Skin of body (tissue), 2 donors: Measurements from ENCODE around the gene AHRR. TPM values are rescaled to one million over a fixed set of nuclear protein-coding genes. Genes with fewer than 3 reads are reported as not detected.
"Not testable (repeated sequence)": the region's sequence is repeated elsewhere in the genome, so short reads cannot be mapped to it uniquely, and the experiment has no call there.

Experiments
- DNase-seq: peaks from one replicate; lab custom pipeline; 2025; lab: John Stamatoyannopoulos, UW
- total RNA-seq: library from RNA; depleted of rRNA; stranded (reverse); fragments of >200 nt; gene quantifications from one replicate; pipeline ENCODE4 v1.2.3, GENCODE V29; 2014

AHRR gene
- total RNA-seq, 1 donor from 2014 or later = 11.9 TPM

DNA sequence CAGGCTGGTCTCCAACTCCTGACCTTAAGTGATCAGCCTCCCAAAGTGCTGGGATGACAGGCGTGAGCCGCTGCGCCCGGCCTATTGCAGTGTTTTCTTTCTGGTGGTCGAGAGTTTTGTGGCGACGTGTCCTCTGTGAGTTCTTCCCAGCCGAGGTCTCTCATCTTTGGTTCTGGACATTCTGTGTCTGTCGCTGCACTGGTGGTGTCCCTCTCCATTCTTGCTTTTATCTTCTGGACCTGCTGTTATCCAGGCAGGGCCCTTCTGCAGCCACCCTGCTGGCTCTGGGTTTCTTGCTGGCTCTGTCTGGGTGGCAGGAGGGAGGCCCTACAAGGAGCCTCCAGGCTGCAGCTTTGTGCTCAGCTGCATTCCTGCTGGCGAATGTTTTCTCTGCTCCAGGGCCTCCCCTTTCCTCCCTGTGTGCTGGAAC, 72.3 kb downstream of the AHRR start:
- peak; percentile 31 for DNase-seq

DNA sequence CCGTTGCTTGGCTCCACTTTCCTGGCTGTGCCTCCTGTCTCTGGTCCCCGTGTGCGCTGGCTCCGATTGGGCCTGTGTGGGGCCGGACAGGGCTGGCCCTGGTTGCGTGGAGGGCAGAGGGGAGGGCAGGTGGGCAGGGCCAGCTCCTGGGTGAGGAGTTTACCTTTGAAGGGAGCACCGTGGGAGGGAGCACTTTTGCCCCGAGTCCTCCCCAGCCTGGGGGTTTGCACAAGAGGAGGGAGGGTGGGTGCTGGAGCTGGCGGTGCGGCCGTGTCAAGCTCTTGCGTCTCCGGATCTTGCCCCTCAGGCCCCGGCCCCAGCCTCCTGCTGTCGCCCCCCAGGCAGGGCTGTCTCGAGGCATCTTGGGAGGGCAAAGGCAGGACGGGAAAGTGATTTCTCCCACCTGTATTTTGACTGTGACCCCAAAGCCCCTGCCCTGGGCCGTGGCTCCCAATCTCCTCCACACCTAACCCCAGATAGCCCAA, 73.2 kb downstream of the AHRR start:
- DNase-seq = no peak

DNA sequence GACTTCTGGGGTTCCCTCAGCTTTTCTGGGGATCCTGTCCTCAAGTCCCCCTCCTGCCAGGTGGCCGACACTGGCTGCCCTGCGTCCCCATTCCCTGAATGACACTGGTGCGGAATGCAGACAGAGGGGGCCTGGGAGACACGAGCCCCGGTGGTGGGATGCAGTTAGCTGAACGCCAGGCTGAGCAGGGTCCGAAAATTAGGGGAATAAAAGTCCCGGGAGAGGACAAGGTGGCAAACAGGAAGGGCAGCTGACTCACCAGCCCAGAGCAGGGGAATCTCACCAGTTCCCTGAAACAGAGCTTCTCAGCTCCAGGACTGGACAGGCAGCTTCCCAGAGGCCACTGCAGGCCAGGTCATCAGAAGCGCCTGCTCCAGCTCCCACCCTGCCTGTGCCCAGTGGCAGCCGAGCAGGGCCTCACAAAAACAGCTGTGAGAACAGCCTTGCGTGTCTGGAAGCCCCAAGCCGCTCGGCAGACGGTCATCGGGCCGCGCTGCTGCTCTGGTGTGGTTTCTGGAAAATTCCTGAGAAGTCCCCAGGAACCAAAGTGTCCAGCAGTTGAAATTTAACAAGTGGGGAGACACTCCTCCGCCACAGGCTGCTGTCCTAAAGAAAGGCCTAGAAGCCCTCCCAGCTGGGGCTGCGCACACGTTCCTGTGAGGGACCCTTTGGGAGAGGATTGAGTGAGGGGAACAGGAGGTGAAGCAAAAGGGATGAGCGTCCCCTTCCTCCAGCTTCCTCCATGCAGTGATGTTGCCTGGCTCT, 73.8 kb downstream of the AHRR start:
- no peak for DNase-seq

DNA sequence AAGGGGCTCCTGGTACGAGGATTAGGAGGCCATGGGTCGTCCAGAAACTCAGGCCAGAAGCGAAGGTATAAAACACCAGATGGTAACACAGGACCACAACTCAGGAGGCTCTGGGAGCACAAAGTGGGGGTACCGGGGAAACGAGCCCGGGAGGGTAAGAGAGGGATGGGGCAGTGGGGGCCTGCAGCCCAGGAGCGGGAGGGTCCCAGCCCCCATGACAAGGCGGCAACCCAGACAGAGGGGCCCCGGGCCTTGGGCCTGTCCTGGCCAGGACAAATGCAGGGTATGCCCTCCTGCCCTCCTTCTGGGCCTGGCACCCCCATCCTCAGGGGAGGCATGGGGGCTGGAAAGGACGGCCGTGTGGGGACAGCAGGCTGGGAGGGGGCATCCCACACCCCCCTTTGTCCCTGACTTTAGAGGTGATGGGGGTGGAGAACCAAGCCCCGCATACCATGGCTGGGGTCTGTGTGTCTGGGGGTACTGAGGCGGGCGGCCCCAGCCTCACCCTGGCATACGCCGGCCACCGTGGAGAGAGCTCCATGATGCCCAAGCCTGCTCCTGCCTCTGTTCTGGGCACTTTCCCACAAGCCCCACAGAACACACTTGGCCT, 74.5 kb downstream of the AHRR start:
- no peak for DNase-seq

DNA sequence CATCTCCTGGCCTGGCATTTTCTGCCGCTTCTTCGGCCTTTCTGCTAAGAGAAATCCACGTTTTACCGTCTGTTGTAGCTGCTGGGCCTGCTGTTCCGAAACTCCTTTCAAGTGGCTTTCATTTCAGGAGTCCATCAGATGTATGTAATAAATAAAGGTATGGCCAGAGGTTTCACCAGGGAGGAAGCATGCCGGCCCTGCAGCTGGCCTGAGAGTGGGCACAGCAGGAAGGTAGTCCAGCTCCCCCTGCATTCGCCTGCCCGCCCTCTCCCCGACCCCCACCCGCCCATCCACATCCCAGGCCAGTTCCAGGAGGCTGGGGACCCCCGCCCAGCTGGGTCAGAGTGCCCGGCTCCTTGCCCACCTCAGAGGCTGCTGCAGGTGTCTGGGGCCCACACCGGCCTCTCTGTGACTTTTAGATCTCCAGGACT, 75.0 kb downstream of the AHRR start:
- DNase-seq = no peak

DNA sequence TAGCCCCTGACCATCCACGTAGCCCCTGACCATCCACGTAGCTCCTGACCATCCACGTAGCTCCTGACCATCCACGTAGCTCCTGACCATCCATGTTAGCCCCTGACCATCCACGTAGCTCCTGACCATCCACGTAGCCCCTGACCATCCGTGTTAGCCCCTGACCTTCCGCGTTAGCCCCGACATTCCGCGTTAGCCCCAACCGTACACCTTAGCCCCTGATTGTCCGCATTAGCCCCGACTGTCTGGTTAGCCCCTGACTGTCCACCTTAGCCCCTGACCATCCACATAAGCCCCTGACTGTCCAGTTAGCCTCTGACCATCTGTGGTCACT, 76.6 kb downstream of the AHRR start:
- not testable (repeated sequence) for DNase-seq

DNA sequence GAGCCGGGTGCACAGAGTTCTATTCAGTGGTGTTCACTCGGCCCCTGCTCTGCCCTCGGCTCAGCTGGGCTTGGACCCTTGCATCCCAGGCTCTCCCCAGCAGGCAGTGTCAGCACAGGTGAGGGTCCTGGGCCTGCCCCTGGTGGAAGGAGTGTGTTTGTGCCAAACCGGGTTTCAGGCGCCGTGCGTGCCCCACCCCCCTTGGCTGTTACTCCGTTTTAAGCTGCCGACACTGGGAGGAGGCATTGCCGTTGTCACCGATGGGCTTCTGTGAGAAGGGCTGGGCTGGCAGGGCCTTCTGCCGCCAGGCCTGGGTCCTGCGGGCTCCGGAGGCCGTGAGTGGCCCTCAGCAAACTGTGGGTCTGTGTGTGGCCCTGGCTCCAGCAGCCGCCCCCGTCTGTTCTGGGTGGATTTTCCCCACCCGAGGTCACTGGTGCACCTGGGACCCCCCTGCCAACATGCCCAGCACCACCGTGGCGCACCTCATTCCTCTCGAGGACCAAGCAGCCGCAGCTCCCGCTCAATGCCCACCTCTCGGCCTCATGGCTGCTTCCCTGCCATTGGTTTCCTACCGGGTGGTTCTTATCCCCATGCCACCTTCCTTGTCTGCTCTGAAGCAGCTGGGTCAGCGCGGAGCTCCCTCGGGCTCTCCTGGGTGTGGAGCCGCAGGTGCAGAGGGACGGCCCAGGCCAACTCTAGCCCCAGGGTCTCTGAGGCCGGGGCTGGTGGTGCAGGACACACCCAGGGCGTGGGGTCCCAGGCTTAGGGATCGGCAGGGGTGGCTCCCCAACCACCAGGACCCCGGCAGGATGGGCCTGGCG, 77.2 kb downstream of the AHRR start:
- no peak for DNase-seq

DNA sequence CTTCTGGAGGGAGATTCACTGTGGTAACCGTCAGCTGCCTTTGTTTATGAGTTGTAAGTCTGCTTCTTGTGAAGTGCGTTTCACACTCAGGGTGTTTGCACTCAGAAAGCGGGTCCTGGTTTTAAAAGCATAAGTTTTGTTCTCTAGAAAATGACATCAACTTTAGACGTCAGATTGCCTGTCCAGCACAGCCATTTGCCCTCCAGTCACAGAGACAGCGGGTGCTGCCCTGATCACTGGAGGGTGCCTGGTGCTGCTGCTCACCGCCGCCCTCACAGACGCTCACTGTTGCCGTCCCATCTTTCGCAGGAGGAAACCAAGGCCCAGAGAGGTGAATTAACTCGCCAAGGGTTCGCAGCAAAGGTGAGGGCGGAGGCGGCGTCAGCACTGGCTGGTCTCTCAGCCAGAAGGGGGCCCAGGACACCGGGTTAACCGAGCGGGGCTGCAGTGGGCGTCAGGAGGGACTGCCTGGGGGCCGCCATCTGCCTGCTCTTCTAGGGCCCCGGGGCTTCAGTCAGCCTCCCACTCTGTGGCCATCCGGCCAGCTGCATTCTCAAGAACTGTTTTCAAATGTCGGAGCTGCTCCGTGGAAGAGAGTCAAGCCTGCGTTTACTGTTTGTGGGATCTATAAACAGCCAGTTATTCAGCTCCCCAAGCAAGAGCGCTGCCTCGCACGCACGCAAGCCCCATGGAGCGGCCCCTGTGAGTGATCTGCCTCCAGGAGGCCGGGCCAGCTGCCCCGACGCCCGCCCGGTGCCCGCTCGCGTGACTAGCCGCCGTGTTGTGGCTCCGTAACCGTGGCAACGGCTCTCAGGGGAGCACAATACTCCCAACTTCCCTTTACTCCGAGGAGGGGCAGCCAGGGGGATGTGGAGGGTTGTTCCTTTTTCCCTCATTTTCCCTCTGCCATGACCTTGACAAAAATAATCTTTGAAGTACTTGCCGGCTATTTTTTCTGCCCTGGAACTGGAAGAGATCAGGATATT, 78.1 kb downstream of the AHRR start:
- peak; percentile 94 for DNase-seq

DNA sequence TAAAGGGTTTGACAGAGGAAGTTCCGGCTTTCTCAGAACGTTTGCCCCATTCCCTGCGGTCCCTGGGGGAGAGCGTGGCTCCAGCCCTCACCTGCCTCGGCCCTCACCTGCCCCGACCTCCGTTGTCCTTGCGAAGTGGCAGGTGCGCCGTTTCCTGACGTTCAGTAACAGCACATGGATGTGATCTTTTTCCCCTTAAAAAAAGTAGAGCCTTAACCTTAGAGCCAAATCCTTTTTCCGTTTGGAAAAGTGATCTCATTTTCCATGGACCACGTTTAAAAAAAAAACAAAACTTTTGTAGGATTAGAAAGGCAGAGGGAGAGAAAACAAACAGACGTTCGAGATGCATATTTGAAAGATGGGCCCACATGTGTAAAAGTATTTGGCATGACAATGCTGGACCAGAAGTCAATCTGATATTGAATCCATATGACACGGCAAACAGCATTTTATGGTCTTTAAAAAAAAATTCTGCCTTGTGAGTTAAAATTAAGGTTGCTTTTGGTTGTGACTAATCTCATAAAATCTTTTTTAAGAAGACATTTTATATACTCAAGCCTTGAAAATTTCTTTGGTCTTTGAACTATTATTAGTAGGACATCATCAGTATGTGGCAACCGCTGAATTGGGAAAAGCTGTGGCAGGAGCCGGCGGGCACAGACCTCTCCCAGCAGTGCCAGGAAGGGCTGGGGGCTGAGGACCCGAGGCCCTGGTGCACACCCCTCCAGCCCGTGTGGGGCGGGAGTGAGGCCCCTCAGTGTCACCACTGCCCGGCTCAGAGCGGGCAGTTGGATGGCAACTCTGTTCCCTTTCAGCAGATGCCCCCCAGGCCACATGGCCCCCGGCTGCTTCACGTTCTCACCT, 79.0 kb downstream of the AHRR start:
- DNase-seq = peak; percentile 97

DNA sequence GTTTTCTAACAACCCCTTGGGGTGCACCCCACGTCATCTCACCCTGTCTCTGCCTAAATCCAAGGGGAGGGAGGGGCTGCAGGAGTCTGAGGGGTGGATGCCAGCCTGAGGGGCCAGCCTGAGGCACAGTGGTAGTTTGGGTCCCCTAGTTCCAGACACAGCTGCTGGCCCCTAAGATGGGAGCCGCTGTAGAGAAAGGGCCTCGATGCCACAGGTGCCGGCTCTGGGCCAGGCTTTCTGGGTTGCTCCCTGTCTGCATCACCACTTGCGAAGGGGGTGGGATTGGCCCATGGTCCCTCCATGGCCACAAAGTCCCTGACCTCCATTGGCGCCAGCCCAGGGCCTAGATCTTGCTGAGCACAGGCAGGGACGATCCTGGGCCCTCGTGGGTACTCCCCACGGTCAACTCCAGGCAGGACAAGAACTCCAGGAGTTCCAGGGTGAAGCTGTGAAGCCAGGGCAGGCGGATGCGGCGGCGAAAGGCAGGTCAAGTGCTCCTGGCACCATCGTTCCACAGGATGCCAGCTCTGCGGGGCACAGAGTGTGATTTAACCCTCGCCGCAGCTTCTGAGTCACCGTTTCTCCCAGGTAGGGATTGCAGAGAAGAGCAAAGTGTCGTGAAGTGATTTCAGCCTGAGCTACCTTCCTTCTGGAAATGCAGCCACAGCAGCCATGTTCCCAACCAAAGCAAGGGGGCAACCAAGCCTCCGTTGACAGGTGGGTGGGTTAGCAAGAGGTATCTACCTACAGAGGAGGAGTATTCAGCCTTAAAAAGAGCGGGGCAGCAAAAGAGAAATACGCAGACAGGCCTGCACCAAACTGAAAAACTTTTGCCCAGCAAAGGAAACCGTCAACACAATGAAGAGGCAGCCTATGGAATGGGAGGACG, 79.9 kb downstream of the AHRR start:
- DNase-seq = no peak

DNA sequence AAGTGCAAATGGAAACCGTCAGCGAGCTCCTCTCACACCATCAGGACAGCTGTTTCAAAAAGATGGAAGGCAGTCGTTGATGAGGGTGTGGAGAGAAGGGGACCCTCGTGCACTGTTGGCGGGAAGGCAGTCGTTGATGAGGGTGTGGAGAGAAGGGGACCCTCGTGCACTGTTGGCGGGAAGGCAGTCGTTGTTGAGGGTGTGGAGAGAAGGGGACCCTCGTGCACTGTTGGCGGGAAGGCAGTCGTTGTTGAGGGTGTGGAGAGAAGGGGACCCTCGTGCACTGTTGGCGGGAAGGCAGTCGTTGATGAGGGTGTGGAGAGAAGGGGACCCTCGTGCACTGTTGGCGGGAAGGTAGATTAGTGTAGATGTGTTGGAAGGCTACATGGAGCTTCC, 80.7 kb downstream of the AHRR start:
- DNase-seq = not testable (repeated sequence)

DNA sequence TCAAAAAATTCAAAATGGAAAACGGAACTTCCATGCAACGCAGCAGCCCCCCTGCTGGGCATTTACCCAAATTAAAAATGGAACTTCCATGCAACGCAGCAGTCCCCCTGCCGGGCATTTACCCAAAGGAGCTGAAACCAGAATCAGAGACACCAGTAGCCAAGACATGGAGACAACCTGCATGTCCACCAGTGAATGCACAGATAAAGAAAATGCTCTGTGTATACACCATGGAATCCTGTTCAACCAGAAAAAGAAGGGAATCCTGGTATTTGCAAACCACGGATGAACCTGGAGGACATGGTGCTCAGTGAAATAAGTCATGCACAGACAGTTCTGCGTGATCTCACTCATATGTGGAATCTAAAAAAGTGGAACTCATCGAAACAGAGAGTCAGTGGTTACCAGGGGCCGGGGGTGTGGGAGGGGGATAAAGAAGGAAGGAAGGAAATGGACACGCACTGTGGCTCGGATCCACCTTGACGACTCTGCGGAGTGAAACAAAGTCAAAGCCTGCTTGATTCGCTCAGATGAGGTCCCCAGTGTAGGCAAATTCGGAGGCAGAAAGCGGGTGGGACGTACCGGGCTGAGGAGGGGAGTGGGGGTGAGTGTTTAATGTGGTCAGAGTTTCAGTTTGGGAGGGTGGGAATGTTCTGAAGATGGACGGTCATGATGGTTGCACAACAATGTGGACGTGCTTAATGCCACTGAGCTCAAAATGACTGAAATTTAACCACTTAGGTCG, 81.3 kb downstream of the AHRR start:
- no peak for DNase-seq

DNA sequence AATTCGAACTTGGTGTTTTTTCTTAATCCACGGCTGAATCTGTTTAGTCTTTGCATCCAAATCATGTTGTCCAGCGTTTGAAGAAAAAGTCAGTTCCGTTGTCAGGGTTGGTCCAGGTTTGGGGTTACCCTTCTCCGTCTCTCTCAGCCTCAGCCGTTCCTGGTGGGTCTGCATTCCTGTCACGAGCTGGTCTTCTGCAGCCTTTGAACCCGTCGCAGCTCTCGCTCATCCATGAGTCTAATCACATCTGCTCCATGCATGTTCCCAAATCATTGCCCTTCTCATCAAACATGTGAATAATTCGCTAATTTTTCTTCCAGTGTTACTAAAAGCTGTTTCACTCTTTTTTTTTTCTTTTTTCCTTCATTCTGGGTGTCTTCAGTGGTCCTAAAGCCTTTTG, 82.5 kb downstream of the AHRR start:
- DNase-seq = no peak

DNA sequence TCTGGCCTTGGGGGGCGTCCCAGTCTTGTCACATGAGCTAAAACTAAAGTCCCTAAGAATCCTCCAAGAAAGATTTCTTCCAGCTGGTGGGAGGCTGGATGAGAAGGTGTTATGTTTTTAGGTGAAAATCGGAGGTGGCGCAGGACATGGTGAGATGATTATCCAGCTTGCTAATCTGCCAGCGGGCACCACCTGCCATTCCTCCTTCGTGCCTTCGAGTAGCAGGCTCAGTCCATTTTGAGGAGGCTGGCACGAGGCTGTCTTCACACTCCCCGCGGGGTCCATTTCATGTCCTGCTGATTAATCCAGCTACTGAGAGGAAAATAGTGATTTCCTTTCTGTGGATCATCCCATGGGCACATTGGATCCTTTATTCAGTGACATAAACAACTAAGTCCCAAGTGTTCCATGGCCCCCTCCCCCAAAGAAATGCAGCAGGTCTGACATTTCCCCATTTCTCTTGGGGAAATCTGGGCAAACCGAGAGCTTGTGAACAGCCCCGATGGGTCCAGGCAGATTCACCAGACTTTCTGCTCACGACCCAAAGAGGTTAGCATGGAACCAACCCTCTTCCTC, 83.2 kb downstream of the AHRR start:
- DNase-seq = no peak

DNA sequence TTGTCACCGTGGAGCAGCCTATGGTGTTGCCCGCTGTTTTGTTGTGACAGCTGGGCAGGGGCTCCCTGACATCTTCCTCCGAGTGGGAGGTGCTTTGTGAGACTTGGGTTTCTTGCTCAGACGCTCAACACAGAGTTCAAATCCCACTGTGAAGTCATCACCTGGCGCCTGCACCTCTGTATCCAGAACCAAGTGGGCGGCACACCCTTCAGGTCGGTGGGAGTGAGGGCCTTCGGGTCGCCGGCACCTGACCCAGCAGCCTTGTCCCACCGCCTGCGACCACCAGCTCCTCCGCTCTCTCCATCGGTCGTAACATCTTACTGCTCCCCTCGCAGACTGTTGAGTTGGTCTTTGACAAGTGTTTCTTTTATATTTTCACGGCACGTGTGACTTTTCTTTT, 83.9 kb downstream of the AHRR start:
- DNase-seq = no peak

DNA sequence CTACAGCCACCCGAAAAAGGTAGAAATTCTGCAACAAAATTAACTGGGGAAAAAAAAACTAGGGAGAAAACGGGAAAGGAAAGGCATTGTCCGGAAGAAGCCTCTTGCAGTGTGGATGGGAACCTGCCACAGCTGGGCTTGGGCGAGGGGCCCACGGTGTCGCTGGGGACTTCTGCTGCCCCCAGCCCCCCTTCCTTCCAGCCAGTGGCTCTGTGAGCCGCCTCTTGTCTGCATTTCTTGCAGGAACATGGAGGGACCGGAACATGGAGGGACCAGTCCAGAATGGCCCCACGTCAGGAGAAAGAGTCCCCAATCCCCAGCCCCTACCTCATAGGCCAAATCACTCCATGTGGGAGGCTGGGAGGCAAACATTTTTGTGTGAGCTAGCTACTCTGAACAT, 84.5 kb downstream of the AHRR start:
- no peak for DNase-seq

DNA sequence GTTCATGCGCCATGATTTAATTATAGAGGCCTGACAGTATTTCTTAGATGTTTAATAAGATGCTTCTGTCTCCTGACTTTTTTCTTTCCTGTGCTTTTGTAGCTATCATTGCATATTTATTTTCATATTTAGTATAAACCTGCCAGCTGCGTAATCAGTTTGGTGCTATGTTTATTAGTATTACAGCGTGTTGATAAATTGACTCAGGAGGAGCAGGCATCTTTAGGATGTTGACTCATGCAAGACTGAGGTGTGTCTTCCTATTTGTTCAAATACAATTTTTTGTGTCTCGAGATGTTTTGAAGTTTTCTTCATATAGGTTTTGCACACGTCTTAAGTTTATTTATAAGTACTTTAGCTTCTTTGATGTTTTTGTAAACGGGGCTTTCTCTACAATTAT, 85.5 kb downstream of the AHRR start:
- no peak for DNase-seq

DNA sequence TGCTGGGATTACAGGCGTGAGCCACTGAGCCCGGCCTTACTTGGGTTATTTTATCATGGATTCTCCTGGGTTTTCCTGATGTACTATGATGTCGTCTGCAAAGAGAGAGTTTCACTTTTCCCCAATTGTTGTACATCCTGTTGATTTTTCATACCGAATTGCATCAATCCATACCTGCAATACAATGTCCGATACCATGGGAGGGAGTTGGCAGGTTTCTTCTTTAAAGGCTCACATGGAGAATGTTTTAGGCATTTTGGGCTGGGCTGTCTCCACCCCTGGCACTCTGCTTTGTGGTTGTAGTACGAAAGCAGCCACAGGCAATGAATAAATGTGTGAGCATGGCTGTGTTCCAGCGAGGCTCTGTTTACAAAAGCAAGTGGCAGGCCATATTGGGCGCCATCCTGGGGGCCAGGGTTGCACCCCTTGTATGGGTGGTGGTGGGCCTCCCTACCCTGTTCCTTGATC, 86.3 kb downstream of the AHRR start:
- DNase-seq = no peak
